ENCODE measurements around the gene TMCO2. TPM values are rescaled to one million over a fixed set of nuclear protein-coding genes. Genes with fewer than 3 reads are reported as not detected.

TMCO2 gene
- total and polyA plus RNA-seq, 8 donors: not detected

GRCh38 chr1:40300249-40300567 is 52.5 kb downstream of the TMCO2 start:
- no peak overlapping the region for H3K4me3 ChIP-seq
- DNase-seq: no peak
- H3K27me3 ChIP-seq: peaks cover 0 to 16% (median 0%) of the 10 kb centered on the region in 3 donors
- H3K27ac ChIP-seq: no peak overlapping the region
- TF ChIP-seq EP300 (IDR thresholded peaks at IDR 0.05): no peak
- TF ChIP-seq POLR2AphosphoS5 (IDR thresholded peaks at IDR 0.05): no peak
- no peak for TF ChIP-seq CTCF (IDR thresholded peaks at IDR 0.05)
- TF ChIP-seq POLR2A (IDR thresholded peaks at IDR 0.05): no peak
- WGBS, 5 donors: 63 to 77% (median 73%) methylated on average over 1 of the region's 1 CpG
- peaks cover 0 to 11% (median 6%) of the 10 kb centered on the region in 4 donors for H3K36me3 ChIP-seq
- H3K4me1 ChIP-seq: no peaks in the 10 kb centered on the region
- intact Hi-C loops (cut with DNase I; ENCODE audit: low total_unique reads): no loop called here
- no peaks in the 10 kb centered on the region for H3K9me3 ChIP-seq

GRCh38 chr1:40300651-40301050 is 52.9 kb downstream of the TMCO2 start:
- H3K4me1 ChIP-seq: peaks cover 0 to 4% (median 1%) of the 10 kb centered on the region in 4 donors
- no peak for TF ChIP-seq POLR2AphosphoS5 (IDR thresholded peaks at IDR 0.05)
- TF ChIP-seq EP300 (IDR thresholded peaks at IDR 0.05): no peak
- no peak for TF ChIP-seq POLR2A (IDR thresholded peaks at IDR 0.05)
- TF ChIP-seq CTCF (IDR thresholded peaks at IDR 0.05): no peak
- H3K9me3 ChIP-seq: no peaks in the 10 kb centered on the region
- intact Hi-C loops (cut with DNase I; ENCODE audit: low total_unique reads): no loop called here
- H3K27me3 ChIP-seq: peaks cover 0 to 16% (median 0%) of the 10 kb centered on the region in 3 donors
- 87 to 96% (median 90%) methylated on average over 9 of the region's 9 CpGs for WGBS, 5 donors
- no peak overlapping the region for H3K27ac ChIP-seq
- no peak for DNase-seq
- H3K36me3 ChIP-seq: peaks cover 0 to 11% (median 5%) of the 10 kb centered on the region in 4 donors
- no peak overlapping the region for H3K4me3 ChIP-seq

- peaks cover 0 to 11% (median 5%) of the 10 kb centered on the region in 4 donors for H3K36me3 ChIP-seq
- no peaks in the 10 kb centered on the region for H3K9me3 ChIP-seq
- peaks cover 0 to 8% (median 3%) of the 10 kb centered on the region in 4 donors for H3K4me1 ChIP-seq
- WGBS, 5 donors: 94 to 97% (median 94%) methylated on average over 5 to 10 of the region's 10 CpGs
- intact Hi-C loops (cut with DNase I; ENCODE audit: low total_unique reads): no loop called here
- H3K27me3 ChIP-seq: peaks cover 0 to 16% (median 0%) of the 10 kb centered on the region in 3 donors
- DNase-seq: no peak
- TF ChIP-seq POLR2A (IDR thresholded peaks at IDR 0.05): no peak
- TF ChIP-seq EP300 (IDR thresholded peaks at IDR 0.05): no peak
- TF ChIP-seq CTCF (IDR thresholded peaks at IDR 0.05): no peak
- TF ChIP-seq POLR2AphosphoS5 (IDR thresholded peaks at IDR 0.05): no peak
- no peak overlapping the region for H3K4me3 ChIP-seq
- no peak overlapping the region for H3K27ac ChIP-seq
These were observed 53.3 kb downstream of the TMCO2 start for GRCh38 chr1:40301066-40301465.

Other genes starting within 250 kb of the TMCO2 start
- 100 to 1,000 TPM in 4 of 5 donors, 10 to 100 TPM in 1; 99.1 to 252 (median 145) TPM for gene CAP1, start 207.2 kb upstream of the TMCO2 start, total RNA-seq
- gene CAP1, start 207.2 kb upstream of the TMCO2 start, polyA plus RNA-seq: 100 to 1,000 TPM in 2 of 3 donors, 10 to 100 TPM in 1; 95.5 to 185 (median 162) TPM
- 10 to 100 TPM in 4 of 5 donors, 1 to 10 TPM in 1; 3.5 to 79.9 (median 39.6) TPM for gene PPT1, start 150.7 kb upstream of the TMCO2 start, total RNA-seq
- 10 to 100 TPM; 19.7 to 34.6 (median 32.1) TPM for gene PPT1, start 150.7 kb upstream of the TMCO2 start, polyA plus RNA-seq
- gene RLF, start 86.5 kb upstream of the TMCO2 start, total RNA-seq: 10 to 100 TPM; 12.3 to 38.7 (median 20.1) TPM
- gene RLF, start 86.5 kb upstream of the TMCO2 start, polyA plus RNA-seq: 1 to 10 TPM; 3.1 to 4.1 (median 3.8) TPM
- 10 to 100 TPM in 4 of 5 donors, 1 to 10 TPM in 1; 7.8 to 67.7 (median 23.2) TPM for gene ZMPSTE24, start 10.3 kb downstream of the TMCO2 start, total RNA-seq
- 10 to 100 TPM in 2 of 3 donors, 1 to 10 TPM in 1; 9.6 to 14.3 (median 14.1) TPM for gene ZMPSTE24, start 10.3 kb downstream of the TMCO2 start, polyA plus RNA-seq
- 10 to 100 TPM in 4 of 5 donors, 1 to 10 TPM in 1; 7.2 to 79.0 (median 30.3) TPM for gene COL9A2, start 69.3 kb downstream of the TMCO2 start, total RNA-seq
- 10 to 100 TPM in 1 of 3 donors, 1 to 10 TPM in 2; 5.7 to 19.1 (median 7.5) TPM for gene COL9A2, start 69.3 kb downstream of the TMCO2 start, polyA plus RNA-seq
- 10 to 100 TPM; 21.6 to 58.0 (median 35.9) TPM for gene SMAP2, start 125.8 kb downstream of the TMCO2 start, total RNA-seq
- gene SMAP2, start 125.8 kb downstream of the TMCO2 start, polyA plus RNA-seq: 10 to 100 TPM; 22.4 to 50.4 (median 27.8) TPM
- gene ZFP69B, start 202.5 kb downstream of the TMCO2 start, total RNA-seq: 1 to 10 TPM in 1 of 5 donors, under 1 TPM in 1, not detected in 3; 0.45 to 2.0 TPM
- under 1 TPM; 0.35 to 0.92 (median 0.81) TPM for gene ZFP69B, start 202.5 kb downstream of the TMCO2 start, polyA plus RNA-seq
- 10 to 100 TPM in 1 of 5 donors, 1 to 10 TPM in 4; 1.3 to 34.4 (median 3.1) TPM for gene ZFP69, start 229.4 kb downstream of the TMCO2 start, total RNA-seq
- gene ZFP69, start 229.4 kb downstream of the TMCO2 start, polyA plus RNA-seq: 1 to 10 TPM; 1.2 to 2.6 (median 2.3) TPM

Data from stomach (tissue), 9 donors.